Amniotic epithelial cell (primary cell): ENCODE measurements around the gene DIPK1C.

Experiments used
- DNase-seq: peaks from one replicate; pipeline ENCODE4 v3.0.0-alpha.2; 2010; ENCODE audit warnings: low read depth

DIPK1C gene

GRCh38 chr18:74388227-74388626 is 68.9 kb downstream of the DIPK1C start:
- DNase-seq: no peak

GRCh38 chr18:74387383-74387782 is 69.7 kb downstream of the DIPK1C start:
- no peak for DNase-seq
